Gastroesophageal sphincter (tissue), 4 donors: Measurements from ENCODE around the gene TBC1D32. TPM values are rescaled to one million over a fixed set of nuclear protein-coding genes. Genes with fewer than 3 reads are reported as not detected.
A peak's percentile ranks its signal among the peaks of the same experiment; 100 is the strongest.
"Not testable (repeated sequence)": the region's sequence is repeated elsewhere in the genome, so short reads cannot be mapped to it uniquely, and the experiment has no call there.

Source experiments
- ATAC-seq: fragments of 150-250 bp; one replicate; pipeline ENCODE4 v1.9.1; 2016; ENCODE audit warnings: mild to moderate bottlenecking, moderate library complexity
- H3K27ac ChIP-seq, 4 donors: fragments of 200-600 bp; sonication (generic) in 3 of 4; 1 replicate in 3 of 4; 2 replicates in 1 of 4; pipeline ENCODE4 v1.5.1; 2016 to 2019
- H3K27me3 ChIP-seq: fragments of 200-600 bp; sonication (generic); one replicate; pipeline ENCODE4 v1.5.1; 2019
- H3K36me3 ChIP-seq, 2 donors: fragments of 200-600 bp; sonication (generic); one replicate each; pipeline ENCODE4 v1.5.1; 2019; ENCODE audit warnings: control low read depth in 1 of 2
- H3K4me1 ChIP-seq, 3 donors: fragments of 200-600 bp; sonication (generic); 1 replicate in 2 of 3; 2 replicates in 1 of 3; pipeline ENCODE4 v1.5.1; 2016 to 2019; ENCODE audit warnings: control low read depth in 2 of 3
- H3K4me3 ChIP-seq, 2 donors: fragments of 200-600 bp; sonication (generic); one replicate each; pipeline ENCODE4 v1.5.1; 2019; ENCODE audit warnings: mild to moderate bottlenecking in 1 of 2, moderate library complexity in 1 of 2
- H3K9me3 ChIP-seq, 3 donors: fragments of 200-600 bp; sonication (generic); one replicate each; pipeline ENCODE4 v1.5.1; 2017 to 2019; ENCODE audit warnings: control low read depth in 2 of 3
- EP300 ChIP-seq: sonication (generic); formaldehyde crosslinking; IDR thresholded peaks from one replicate; pipeline ENCODE4 v1.6.1; 2017; ENCODE audit warnings: antibody characterized with exemption, mild to moderate bottlenecking
- POLR2A ChIP-seq, 2 donors: fragments of 450-650 bp; IDR thresholded peaks; one replicate each; pipeline ENCODE4 v1.6.1; 2017; ENCODE audit warnings: antibody characterized with exemption in 2 of 2, mild to moderate bottlenecking in 2 of 2, moderate library complexity in 1 of 2
- POLR2AphosphoS5 ChIP-seq: sonication (generic); formaldehyde crosslinking; IDR thresholded peaks from one replicate; pipeline ENCODE4 v1.6.1; 2017; ENCODE audit warnings: antibody characterized with exemption
- WGBS, 2 donors: methylation state at CpG; one replicate each; pipeline ENCODE4 v1.1.5; 2018; ENCODE audit warnings: low coverage in 1 of 2; 5-methylcytosine and 5-hydroxymethylcytosine counted together
- total RNA-seq, 4 donors: library from RNA; depleted of rRNA; stranded (reverse); fragments of >200 nt; gene quantifications; one replicate each; pipeline ENCODE4 v1.1.0, GENCODE V29; 2016
- TF ChIP-seq, protein P1 (sequence below), 4 experiments: fragments of 200-600 bp in 2 of 4; fragments of 450-650 bp in 2 of 4; sonication (generic) in 1 of 4; IDR thresholded peaks; one replicate each; pipeline ENCODE4 v1.5.1; 2017 to 2019; ENCODE audit warnings: antibody characterized with exemption in 4 of 4, mild to moderate bottlenecking in 2 of 4, moderate library complexity in 2 of 4

The TBC1D32 gene
- total RNA-seq, 4 donors from 2014 or later = 1.7 to 9.7 (median 3.7) TPM

DNA sequence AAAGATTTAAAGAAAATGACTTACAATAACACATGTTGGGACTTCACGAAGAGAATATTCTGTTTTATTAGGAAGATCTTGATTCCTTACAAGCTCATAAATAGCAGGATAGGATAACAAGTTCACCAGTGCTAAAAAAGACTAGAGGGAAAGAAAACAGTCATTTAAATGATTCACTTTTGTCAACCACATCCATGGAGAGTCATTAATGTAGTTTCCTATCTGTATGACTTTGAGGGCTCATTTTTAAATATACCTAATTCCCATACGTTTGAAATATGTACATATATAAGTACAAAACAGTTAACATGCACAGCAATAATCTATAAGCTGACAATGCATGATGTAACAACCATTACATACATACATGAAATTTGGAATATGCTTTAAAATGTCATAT is 111.1 kb downstream of the TBC1D32 start:
- H3K4me1 ChIP-seq = no peaks in the 10 kb centered on the region
- H3K36me3 ChIP-seq = no peaks in the 10 kb centered on the region
- H3K4me3 ChIP-seq = no peak overlapping the region
- H3K9me3 ChIP-seq = no peaks in the 10 kb centered on the region
- no peak for ATAC-seq
- no peak for TF ChIP-seq POLR2A (IDR thresholded peaks at IDR 0.05)
- no peak for TF ChIP-seq POLR2AphosphoS5
- TF ChIP-seq EP300 = no peak
- TF ChIP-seq, protein P1, sequence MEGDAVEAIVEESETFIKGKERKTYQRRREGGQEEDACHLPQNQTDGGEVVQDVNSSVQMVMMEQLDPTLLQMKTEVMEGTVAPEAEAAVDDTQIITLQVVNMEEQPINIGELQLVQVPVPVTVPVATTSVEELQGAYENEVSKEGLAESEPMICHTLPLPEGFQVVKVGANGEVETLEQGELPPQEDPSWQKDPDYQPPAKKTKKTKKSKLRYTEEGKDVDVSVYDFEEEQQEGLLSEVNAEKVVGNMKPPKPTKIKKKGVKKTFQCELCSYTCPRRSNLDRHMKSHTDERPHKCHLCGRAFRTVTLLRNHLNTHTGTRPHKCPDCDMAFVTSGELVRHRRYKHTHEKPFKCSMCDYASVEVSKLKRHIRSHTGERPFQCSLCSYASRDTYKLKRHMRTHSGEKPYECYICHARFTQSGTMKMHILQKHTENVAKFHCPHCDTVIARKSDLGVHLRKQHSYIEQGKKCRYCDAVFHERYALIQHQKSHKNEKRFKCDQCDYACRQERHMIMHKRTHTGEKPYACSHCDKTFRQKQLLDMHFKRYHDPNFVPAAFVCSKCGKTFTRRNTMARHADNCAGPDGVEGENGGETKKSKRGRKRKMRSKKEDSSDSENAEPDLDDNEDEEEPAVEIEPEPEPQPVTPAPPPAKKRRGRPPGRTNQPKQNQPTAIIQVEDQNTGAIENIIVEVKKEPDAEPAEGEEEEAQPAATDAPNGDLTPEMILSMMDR (IDR thresholded peaks at IDR 0.05) = no peak
- H3K27ac ChIP-seq = no peak overlapping the region
- 81 to 88% methylated on average over 2 of the region's 2 CpGs for WGBS, 2 donors
- no peaks in the 10 kb centered on the region for H3K27me3 ChIP-seq

DNA sequence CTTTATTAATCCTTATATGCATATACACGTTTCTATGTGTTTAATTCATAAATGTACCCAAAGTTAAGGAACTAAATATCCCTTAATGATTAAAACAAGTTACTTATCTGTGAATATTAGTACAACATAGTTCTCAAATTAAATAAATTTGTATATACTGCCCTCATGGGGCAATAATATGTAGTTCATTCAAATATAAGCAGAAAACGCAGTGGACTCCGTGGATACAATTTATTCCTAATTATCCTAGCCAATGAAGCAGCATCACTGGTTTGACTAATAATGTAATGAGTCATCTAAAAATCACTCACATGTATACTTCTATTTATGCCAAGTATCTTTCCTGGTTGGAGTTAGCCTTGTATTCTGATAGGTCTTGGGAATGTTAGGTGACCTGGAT is 111.6 kb downstream of the TBC1D32 start:
- no peak for ATAC-seq
- Histone ChIP-seq H3K9me3 (no peaks in the 10 kb centered on the region), H3K27me3 (no peaks in the 10 kb centered on the region), H3K27ac (no peak overlapping the region), H3K4me3 (no peak overlapping the region), H3K4me1 (no peaks in the 10 kb centered on the region), H3K36me3 (no peaks in the 10 kb centered on the region)
- TF ChIP-seq POLR2A (IDR thresholded peaks at IDR 0.05) = no peak
- TF ChIP-seq, protein P1 (IDR thresholded peaks at IDR 0.05) = peak in 1 of 4 experiments; percentile 7
- 18 to 23% methylated on average over 3 of the region's 3 CpGs for WGBS, 2 donors

GRCh38 chr6:121216928-121217327 is 117.4 kb downstream of the TBC1D32 start:
- Histone ChIP-seq H3K4me1 (no peaks in the 10 kb centered on the region), H3K36me3 (peaks cover 0 to 21% of the 10 kb centered on the region in 2 donors), H3K4me3 (no peak overlapping the region), H3K9me3 (peaks cover 0 to 24% (median 0%) of the 10 kb centered on the region in 3 donors), H3K27me3 (no peaks in the 10 kb centered on the region), H3K27ac (no peak overlapping the region)
- 83 to 100% methylated on average over 1 of the region's 1 CpG for WGBS, 2 donors
- ATAC-seq = no peak
- TF ChIP-seq, protein P1 (IDR thresholded peaks at IDR 0.05) = no peak

- Histone ChIP-seq H3K36me3 (peaks cover 0 to 21% of the 10 kb centered on the region in 2 donors), H3K9me3 (peaks cover 0 to 24% (median 0%) of the 10 kb centered on the region in 3 donors)
- not testable (repeated sequence) for ATAC-seq, H3K27me3 ChIP-seq, H3K4me3 ChIP-seq, H3K4me1 ChIP-seq, H3K27ac ChIP-seq
- 80 to 95% methylated on average over 1 to 2 of the region's 2 CpGs for WGBS, 2 donors
Measured at GRCh38 chr6:121213341-121213740, 120.9 kb downstream of the TBC1D32 start.

- Histone ChIP-seq H3K4me1 (no peaks in the 10 kb centered on the region), H3K4me3 (no peak overlapping the region), H3K27me3 (no peaks in the 10 kb centered on the region), H3K9me3 (peaks cover 0 to 18% (median 0%) of the 10 kb centered on the region in 3 donors), H3K27ac (no peak overlapping the region), H3K36me3 (peaks cover 0 to 26% of the 10 kb centered on the region in 2 donors)
- TF ChIP-seq POLR2A (IDR thresholded peaks at IDR 0.05) (no peak), POLR2AphosphoS5 (no peak), EP300 (no peak)
- TF ChIP-seq, protein P1 (IDR thresholded peaks at IDR 0.05) = no peak
- 69 to 91% methylated on average over 5 of the region's 5 CpGs for WGBS, 2 donors
- no peak for ATAC-seq
Measured at GRCh38 chr6:121210943-121211342, 123.3 kb downstream of the TBC1D32 start.

DNA sequence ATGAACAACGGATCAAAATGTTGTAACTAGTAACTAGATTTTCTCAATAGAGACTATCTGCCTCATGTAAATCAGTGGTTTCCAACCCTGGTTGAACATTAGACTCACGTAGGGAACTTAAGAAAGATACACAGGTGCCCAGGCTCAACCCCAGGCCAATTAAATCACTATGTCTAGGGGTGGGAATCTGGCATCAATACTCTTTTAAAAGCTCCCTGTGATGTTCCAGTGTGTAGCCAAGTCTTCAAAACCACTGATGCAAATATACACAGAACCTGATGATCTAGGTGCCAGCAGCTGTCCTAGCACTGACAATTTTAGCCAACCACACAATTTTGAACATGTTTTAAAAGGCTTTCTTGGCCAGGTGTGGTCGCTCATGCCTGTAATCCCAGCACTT is 128.7 kb downstream of the TBC1D32 start:
- TF ChIP-seq POLR2AphosphoS5 (no peak), EP300 (no peak), POLR2A (IDR thresholded peaks at IDR 0.05) (no peak)
- TF ChIP-seq, protein P1 (IDR thresholded peaks at IDR 0.05) = no peak
- H3K36me3 ChIP-seq = peaks cover 0 to 7% of the 10 kb centered on the region in 2 donors
- H3K27ac ChIP-seq = no peak overlapping the region
- no peaks in the 10 kb centered on the region for H3K9me3 ChIP-seq
- 93 to 96% methylated on average over 2 of the region's 3 CpGs for WGBS, 2 donors
- H3K27me3 ChIP-seq = no peaks in the 10 kb centered on the region
- no peaks in the 10 kb centered on the region for H3K4me1 ChIP-seq
- ATAC-seq = no peak
- no peak overlapping the region for H3K4me3 ChIP-seq
